Rectal smooth muscle tissue (tissue), 1 donor: ENCODE data around the gene EPHA1.
"Not testable (repeated sequence)": the region's sequence is repeated elsewhere in the genome, so short reads cannot be mapped to it uniquely, and the experiment has no call there.

ENCODE experiments used
- H3K27ac ChIP-seq: one replicate; pipeline ENCODE4 v1.7.0; 2013; ENCODE audit warnings: low read depth, low read length, inconsistent platforms
- H3K27me3 ChIP-seq: one replicate; pipeline ENCODE4 v1.7.0; 2013; ENCODE audit warnings: low read length; ENCODE audit not compliant: control insufficient read depth, insufficient read depth
- H3K36me3 ChIP-seq: one replicate; pipeline ENCODE4 v1.7.0; 2013; ENCODE audit warnings: low read length; ENCODE audit not compliant: control insufficient read depth, insufficient read depth
- H3K4me1 ChIP-seq: one replicate; pipeline ENCODE4 v1.7.0; 2013; ENCODE audit warnings: low read length; ENCODE audit not compliant: control insufficient read depth, insufficient read depth
- H3K4me3 ChIP-seq: one replicate; pipeline ENCODE4 v1.7.0; 2013; ENCODE audit warnings: low read length
- H3K9ac ChIP-seq: one replicate; pipeline ENCODE4 v1.7.0; 2013; ENCODE audit warnings: low read length

The EPHA1 gene

GRCh38 chr7:143424476-143424875, 15.8 kb upstream of the EPHA1 start:
- not testable (repeated sequence) for H3K4me3 ChIP-seq, H3K36me3 ChIP-seq, H3K27ac ChIP-seq, H3K27me3 ChIP-seq, H3K9ac ChIP-seq, H3K4me1 ChIP-seq

GRCh38 chr7:143422033-143422432, 13.4 kb upstream of the EPHA1 start:
- Histone ChIP-seq H3K4me3 (no peak overlapping the region), H3K27ac (no peak overlapping the region), H3K27me3 (no peaks in the 10 kb centered on the region), H3K36me3 (no peaks in the 10 kb centered on the region), H3K9ac (no peak overlapping the region), H3K4me1 (no peaks in the 10 kb centered on the region)

- not testable (repeated sequence) for H3K27me3 ChIP-seq, H3K4me1 ChIP-seq, H3K27ac ChIP-seq
These were observed 12.0 kb upstream of the EPHA1 start for GRCh38 chr7:143420624-143421023.

GRCh38 chr7:143419880-143420279, 11.2 kb upstream of the EPHA1 start:
- Histone ChIP-seq H3K27ac (no peak overlapping the region), H3K4me3 (no peak overlapping the region), H3K9ac (no peak overlapping the region), H3K4me1 (no peaks in the 10 kb centered on the region), H3K27me3 (no peaks in the 10 kb centered on the region), H3K36me3 (no peaks in the 10 kb centered on the region)

More at GRCh38 chr7:143420624-143421023, 12.0 kb upstream of the EPHA1 start:
- not testable (repeated sequence) for H3K4me3 ChIP-seq, H3K36me3 ChIP-seq, H3K9ac ChIP-seq

- no peaks in the 10 kb centered on the region for H3K36me3 ChIP-seq
- H3K27ac ChIP-seq = no peak overlapping the region
- no peaks in the 10 kb centered on the region for H3K4me1 ChIP-seq
- H3K27me3 ChIP-seq = no peaks in the 10 kb centered on the region
- H3K9ac ChIP-seq = no peak overlapping the region
- H3K4me3 ChIP-seq = no peak overlapping the region
These were observed 10.2 kb upstream of the EPHA1 start for GRCh38 chr7:143418681-143419458.

GRCh38 chr7:143417734-143418383, 9.2 kb upstream of the EPHA1 start:
- Histone ChIP-seq H3K4me3 (no peak overlapping the region), H3K36me3 (no peaks in the 10 kb centered on the region), H3K4me1 (no peaks in the 10 kb centered on the region), H3K27ac (no peak overlapping the region), H3K27me3 (no peaks in the 10 kb centered on the region), H3K9ac (no peak overlapping the region)

GRCh38 chr7:143416565-143417149, 8.0 kb upstream of the EPHA1 start:
- Histone ChIP-seq H3K27me3 (no peaks in the 10 kb centered on the region), H3K4me3 (no peak overlapping the region), H3K4me1 (no peaks in the 10 kb centered on the region), H3K36me3 (no peaks in the 10 kb centered on the region), H3K27ac (no peak overlapping the region), H3K9ac (no peak overlapping the region)

DNA sequence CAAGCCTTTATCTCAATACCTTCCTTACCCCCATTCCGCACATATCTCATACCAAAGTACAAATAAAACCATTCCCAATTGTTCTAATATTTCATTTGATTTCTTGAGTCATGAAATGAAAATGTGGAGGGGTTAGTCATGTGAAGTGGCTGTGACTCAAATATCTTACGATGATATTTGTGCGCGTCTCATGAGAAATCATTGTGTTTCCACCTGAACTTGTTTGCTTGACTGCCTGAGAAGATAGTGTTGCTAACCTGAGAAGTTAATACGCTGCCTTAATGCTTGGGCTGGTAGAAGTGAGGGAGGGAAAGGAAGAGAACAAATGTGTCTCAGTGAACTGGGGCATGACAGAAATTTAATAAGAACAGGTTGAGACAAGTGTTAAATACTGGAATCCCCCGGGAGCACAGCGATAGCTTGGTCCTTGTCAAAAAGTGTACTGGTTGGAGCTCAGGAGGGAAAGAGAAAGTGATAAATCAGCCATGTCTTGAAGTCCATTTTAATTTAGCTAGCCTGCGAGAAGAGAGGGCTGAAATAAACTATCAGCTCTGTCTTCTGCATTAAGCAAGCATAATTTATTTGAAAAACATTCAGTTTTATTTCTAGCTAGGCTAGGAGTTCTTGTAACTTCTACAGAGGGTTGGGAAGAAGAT, 7.2 kb upstream of the EPHA1 start:
- Histone ChIP-seq H3K27me3 (no peaks in the 10 kb centered on the region), H3K27ac (no peak overlapping the region), H3K9ac (no peak overlapping the region), H3K4me1 (peaks cover 6% of the 10 kb centered on the region), H3K4me3 (no peak overlapping the region), H3K36me3 (no peaks in the 10 kb centered on the region)

DNA sequence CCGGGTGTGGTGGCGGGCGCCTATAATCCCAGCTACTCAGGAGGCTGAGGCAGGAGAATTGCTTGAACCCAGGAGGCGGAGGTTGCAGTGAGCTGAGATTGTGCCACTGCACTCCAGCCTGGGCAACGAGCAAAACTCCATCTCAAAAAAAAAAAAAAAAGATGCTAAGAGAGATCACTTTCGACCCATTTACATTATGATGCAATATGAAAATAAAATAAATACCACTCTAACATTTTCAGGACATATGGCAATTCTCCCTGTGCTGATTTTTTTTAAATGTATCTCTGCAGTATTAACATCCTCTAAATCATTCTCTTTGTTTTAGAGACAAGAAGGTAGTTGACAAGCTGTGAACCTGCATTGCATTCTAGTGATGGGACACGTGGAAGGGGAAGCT, 6.6 kb upstream of the EPHA1 start:
- not testable (repeated sequence) for H3K27me3 ChIP-seq, H3K4me3 ChIP-seq, H3K9ac ChIP-seq, H3K27ac ChIP-seq, H3K36me3 ChIP-seq
- peaks cover 10% of the 10 kb centered on the region for H3K4me1 ChIP-seq

GRCh38 chr7:143413123-143413522, 4.5 kb upstream of the EPHA1 start:
- H3K36me3 ChIP-seq = no peaks in the 10 kb centered on the region
- no peak overlapping the region for H3K9ac ChIP-seq
- H3K27ac ChIP-seq = no peak overlapping the region
- no peaks in the 10 kb centered on the region for H3K27me3 ChIP-seq
- H3K4me1 ChIP-seq = peaks cover 16% of the 10 kb centered on the region
- no peak overlapping the region for H3K4me3 ChIP-seq

DNA sequence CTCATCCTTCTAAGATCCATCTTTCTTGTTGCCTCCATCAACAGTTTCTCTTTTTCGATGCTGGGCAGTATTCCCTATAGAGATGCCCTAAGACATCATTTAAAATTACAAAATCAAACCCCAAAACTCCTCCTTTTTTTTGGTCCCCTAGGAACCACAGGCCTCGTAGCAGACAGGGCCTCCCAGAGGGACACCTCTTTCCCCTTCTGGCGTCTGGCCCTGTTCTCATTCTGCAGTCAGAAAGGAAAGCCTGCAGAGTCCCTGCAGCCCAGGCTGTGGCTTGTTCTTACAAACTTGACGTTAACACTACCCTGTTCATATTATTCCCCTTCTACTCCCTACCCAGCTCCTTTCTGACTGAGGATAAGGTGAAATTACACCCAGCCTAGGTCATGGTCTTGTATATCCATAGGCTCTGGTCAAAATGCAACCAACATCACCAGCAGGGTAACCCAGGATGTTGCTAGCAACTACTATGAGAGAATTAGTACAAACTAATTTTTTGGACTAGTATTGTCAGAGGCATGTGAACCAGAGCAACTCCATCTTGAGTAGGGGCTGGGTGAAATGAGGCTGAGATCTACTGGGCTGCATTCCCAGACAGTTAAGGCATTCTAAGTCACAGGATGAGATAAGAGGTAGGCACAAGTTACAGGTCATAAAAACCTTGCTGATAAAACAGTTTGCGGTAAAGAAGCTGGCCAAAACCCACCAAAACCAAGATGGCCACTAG, 3.5 kb upstream of the EPHA1 start:
- H3K36me3 ChIP-seq = no peaks in the 10 kb centered on the region
- H3K27ac ChIP-seq = no peak overlapping the region
- no peak overlapping the region for H3K4me3 ChIP-seq
- peaks cover 16% of the 10 kb centered on the region for H3K4me1 ChIP-seq
- H3K9ac ChIP-seq = no peak overlapping the region
- H3K27me3 ChIP-seq = no peaks in the 10 kb centered on the region

GRCh38 chr7:143410521-143411004, 1.9 kb upstream of the EPHA1 start:
- Histone ChIP-seq H3K4me3 (no peak overlapping the region), H3K4me1 (peaks cover 16% of the 10 kb centered on the region), H3K36me3 (no peaks in the 10 kb centered on the region), H3K27me3 (no peaks in the 10 kb centered on the region), H3K9ac (no peak overlapping the region), H3K27ac (no peak overlapping the region)
